ENCODE results near the gene RETN. TPM values are rescaled to one million over a fixed set of nuclear protein-coding genes. Genes with fewer than 3 reads are reported as not detected.

RETN gene
- total and polyA plus RNA-seq, 9 donors: 2.0 to 4.5 (median 2.7) TPM

GRCh38 chr19:7687177-7687576, 18.3 kb downstream of the RETN start:
- Histone ChIP-seq H3K36me3 (ENCODE audit: control insufficient read depth, insufficient read depth, low read length) (peaks cover 16% of the 10 kb centered on the region), H3K4me1 (ENCODE audit: control insufficient read depth, insufficient read depth, low read length) (no peaks in the 10 kb centered on the region), H3K4me3 (ENCODE audit: low read length) (no peak overlapping the region), H3K27ac (ENCODE audit: low read length) (no peak overlapping the region), H3K9me3 (replicated peaks; ENCODE audit: control insufficient read depth, low read depth, low read length) (no peaks in the 10 kb centered on the region), H3K27me3 (ENCODE audit: control insufficient read depth, insufficient read depth, low read length) (no peaks in the 10 kb centered on the region)
- no peak for DNase-seq
- 79% methylated on average over 12 of the region's 12 CpGs for WGBS (ENCODE audit: insufficient coverage)

- H3K4me1 ChIP-seq (ENCODE audit: control insufficient read depth, insufficient read depth, low read length): no peaks in the 10 kb centered on the region
- H3K27ac ChIP-seq (ENCODE audit: low read length): no peak overlapping the region
- H3K27me3 ChIP-seq (ENCODE audit: control insufficient read depth, insufficient read depth, low read length): no peaks in the 10 kb centered on the region
- no peak overlapping the region for H3K4me3 ChIP-seq (ENCODE audit: low read length)
- whole genome bisulfite sequencing (ENCODE audit: insufficient coverage): 28% methylated on average over 20 of the region's 23 CpGs
- no peaks in the 10 kb centered on the region for H3K36me3 ChIP-seq (ENCODE audit: control insufficient read depth, insufficient read depth, low read length)
- H3K9me3 ChIP-seq (replicated peaks; ENCODE audit: control insufficient read depth, low read depth, low read length): no peaks in the 10 kb centered on the region
- no peak for DNase-seq
Measured at GRCh38 chr19:7689165-7689564, 20.3 kb downstream of the RETN start.

GRCh38 chr19:7690779-7691258, 22.0 kb downstream of the RETN start:
- no peak for DNase-seq
- 87% methylated on average over 8 of the region's 8 CpGs for WGBS (ENCODE audit: insufficient coverage)
- H3K27me3 ChIP-seq (ENCODE audit: control insufficient read depth, insufficient read depth, low read length): no peaks in the 10 kb centered on the region

GRCh38 chr19:7691497-7691896, 22.6 kb downstream of the RETN start:
- Histone ChIP-seq H3K4me3 (ENCODE audit: low read length) (no peak overlapping the region), H3K36me3 (ENCODE audit: control insufficient read depth, insufficient read depth, low read length) (no peaks in the 10 kb centered on the region), H3K27me3 (ENCODE audit: control insufficient read depth, insufficient read depth, low read length) (no peaks in the 10 kb centered on the region), H3K9me3 (replicated peaks; ENCODE audit: control insufficient read depth, low read depth, low read length) (no peaks in the 10 kb centered on the region), H3K4me1 (ENCODE audit: control insufficient read depth, insufficient read depth, low read length) (no peaks in the 10 kb centered on the region), H3K27ac (ENCODE audit: low read length) (no peak overlapping the region)
- DNase-seq: no peak

More at GRCh38 chr19:7690779-7691258, 22.0 kb downstream of the RETN start:
- no peaks in the 10 kb centered on the region for H3K4me1 ChIP-seq (ENCODE audit: control insufficient read depth, insufficient read depth, low read length)
- no peaks in the 10 kb centered on the region for H3K9me3 ChIP-seq (replicated peaks; ENCODE audit: control insufficient read depth, low read depth, low read length)
- H3K36me3 ChIP-seq (ENCODE audit: control insufficient read depth, insufficient read depth, low read length): no peaks in the 10 kb centered on the region
- no peak overlapping the region for H3K4me3 ChIP-seq (ENCODE audit: low read length)
- H3K27ac ChIP-seq (ENCODE audit: low read length): no peak overlapping the region

GRCh38 chr19:7692417-7693088, 23.7 kb downstream of the RETN start:
- H3K27me3 ChIP-seq (ENCODE audit: control insufficient read depth, insufficient read depth, low read length): peaks cover 3% of the 10 kb centered on the region
- no peaks in the 10 kb centered on the region for H3K9me3 ChIP-seq (replicated peaks; ENCODE audit: control insufficient read depth, low read depth, low read length)
- WGBS (ENCODE audit: insufficient coverage): 89% methylated on average over 13 of the region's 13 CpGs
- H3K36me3 ChIP-seq (ENCODE audit: control insufficient read depth, insufficient read depth, low read length): no peaks in the 10 kb centered on the region
- H3K4me3 ChIP-seq (ENCODE audit: low read length): no peak overlapping the region
- H3K27ac ChIP-seq (ENCODE audit: low read length): no peak overlapping the region
- no peaks in the 10 kb centered on the region for H3K4me1 ChIP-seq (ENCODE audit: control insufficient read depth, insufficient read depth, low read length)
- DNase-seq: no peak

- H3K27ac ChIP-seq (ENCODE audit: low read length): no peak overlapping the region
- 67% methylated on average over 1 of the region's 4 CpGs for WGBS (ENCODE audit: insufficient coverage)
- H3K4me3 ChIP-seq (ENCODE audit: low read length): no peak overlapping the region
- DNase-seq: no peak
- no peaks in the 10 kb centered on the region for H3K9me3 ChIP-seq (replicated peaks; ENCODE audit: control insufficient read depth, low read depth, low read length)
- H3K4me1 ChIP-seq (ENCODE audit: control insufficient read depth, insufficient read depth, low read length): no peaks in the 10 kb centered on the region
- H3K36me3 ChIP-seq (ENCODE audit: control insufficient read depth, insufficient read depth, low read length): no peaks in the 10 kb centered on the region
- peaks cover 6% of the 10 kb centered on the region for H3K27me3 ChIP-seq (ENCODE audit: control insufficient read depth, insufficient read depth, low read length)
Measured at GRCh38 chr19:7694499-7694898, 25.6 kb downstream of the RETN start.

GRCh38 chr19:7697721-7698287, 29.0 kb downstream of the RETN start:
- no peak for DNase-seq
- peaks cover 8% of the 10 kb centered on the region for H3K27me3 ChIP-seq (ENCODE audit: control insufficient read depth, insufficient read depth, low read length)
- 76% methylated on average over 9 of the region's 10 CpGs for WGBS (ENCODE audit: insufficient coverage)

GRCh38 chr19:7698583-7698982, 29.7 kb downstream of the RETN start:
- Histone ChIP-seq H3K27ac (ENCODE audit: low read length) (no peak overlapping the region), H3K36me3 (ENCODE audit: control insufficient read depth, insufficient read depth, low read length) (no peaks in the 10 kb centered on the region), H3K27me3 (ENCODE audit: control insufficient read depth, insufficient read depth, low read length) (peaks cover 8% of the 10 kb centered on the region), H3K4me3 (ENCODE audit: low read length) (no peak overlapping the region), H3K4me1 (ENCODE audit: control insufficient read depth, insufficient read depth, low read length) (no peaks in the 10 kb centered on the region), H3K9me3 (replicated peaks; ENCODE audit: control insufficient read depth, low read depth, low read length) (no peaks in the 10 kb centered on the region)
- no peak for DNase-seq
- WGBS (ENCODE audit: insufficient coverage): 17% methylated on average over 10 of the region's 11 CpGs

More at GRCh38 chr19:7697721-7698287, 29.0 kb downstream of the RETN start:
- no peak overlapping the region for H3K4me3 ChIP-seq (ENCODE audit: low read length)
- no peak overlapping the region for H3K27ac ChIP-seq (ENCODE audit: low read length)
- no peaks in the 10 kb centered on the region for H3K9me3 ChIP-seq (replicated peaks; ENCODE audit: control insufficient read depth, low read depth, low read length)
- H3K4me1 ChIP-seq (ENCODE audit: control insufficient read depth, insufficient read depth, low read length): no peaks in the 10 kb centered on the region
- H3K36me3 ChIP-seq (ENCODE audit: control insufficient read depth, insufficient read depth, low read length): no peaks in the 10 kb centered on the region

- no peak for DNase-seq
- Histone ChIP-seq H3K4me3 (ENCODE audit: low read length) (no peak overlapping the region), H3K9me3 (replicated peaks; ENCODE audit: control insufficient read depth, low read depth, low read length) (no peaks in the 10 kb centered on the region), H3K27ac (ENCODE audit: low read length) (no peak overlapping the region), H3K4me1 (ENCODE audit: control insufficient read depth, insufficient read depth, low read length) (no peaks in the 10 kb centered on the region), H3K36me3 (ENCODE audit: control insufficient read depth, insufficient read depth, low read length) (no peaks in the 10 kb centered on the region), H3K27me3 (ENCODE audit: control insufficient read depth, insufficient read depth, low read length) (peaks cover 8% of the 10 kb centered on the region)
- 23% methylated on average over 2 of the region's 2 CpGs for WGBS (ENCODE audit: insufficient coverage)
Measured at GRCh38 chr19:7699003-7699402, 30.2 kb downstream of the RETN start.

GRCh38 chr19:7699417-7700401, 30.9 kb downstream of the RETN start:
- DNase-seq: no peak
- H3K9me3 ChIP-seq (replicated peaks; ENCODE audit: control insufficient read depth, low read depth, low read length): no peaks in the 10 kb centered on the region
- WGBS (ENCODE audit: insufficient coverage): 57% methylated on average over 6 of the region's 15 CpGs
- peaks cover 8% of the 10 kb centered on the region for H3K27me3 ChIP-seq (ENCODE audit: control insufficient read depth, insufficient read depth, low read length)
- no peaks in the 10 kb centered on the region for H3K4me1 ChIP-seq (ENCODE audit: control insufficient read depth, insufficient read depth, low read length)
- H3K4me3 ChIP-seq (ENCODE audit: low read length): no peak overlapping the region
- H3K36me3 ChIP-seq (ENCODE audit: control insufficient read depth, insufficient read depth, low read length): no peaks in the 10 kb centered on the region
- H3K27ac ChIP-seq (ENCODE audit: low read length): no peak overlapping the region
